GM12874 (cell line): ENCODE results near the gene DLG1.

Experiments
- CTCF ChIP-seq: IDR thresholded peaks from 2 replicates; pipeline ENCODE4 v1.5.1; 2011; ENCODE audit warnings: low read depth, mild to moderate bottlenecking, control low read depth, low read length, moderate library complexity; ENCODE audit not compliant: insufficient read depth

The DLG1 gene

GRCh38 chr3:197285557-197285956 is 12.9 kb downstream of the DLG1 start:
- no peak for TF ChIP-seq CTCF

GRCh38 chr3:197283045-197283444 is 15.4 kb downstream of the DLG1 start:
- no peak for TF ChIP-seq CTCF

GRCh38 chr3:197281849-197282248 is 16.6 kb downstream of the DLG1 start:
- no peak for TF ChIP-seq CTCF

GRCh38 chr3:197280156-197280555 is 18.3 kb downstream of the DLG1 start:
- TF ChIP-seq CTCF = no peak

GRCh38 chr3:197278933-197279332 is 19.5 kb downstream of the DLG1 start:
- TF ChIP-seq CTCF = no peak

- TF ChIP-seq CTCF = no peak
Observed at GRCh38 chr3:197270558-197271317, 27.7 kb downstream of the DLG1 start.

- TF ChIP-seq CTCF = no peak
Observed at GRCh38 chr3:197269024-197269423, 29.4 kb downstream of the DLG1 start.

GRCh38 chr3:197268294-197268693 is 30.1 kb downstream of the DLG1 start:
- no peak for TF ChIP-seq CTCF
